Left ventricle myocardium inferior (tissue), 1 donor: ENCODE measurements around the gene SPATA31D3. TPM values are rescaled to one million over a fixed set of nuclear protein-coding genes. Genes with fewer than 3 reads are reported as not detected.
"Not testable (repeated sequence)": the region's sequence is repeated elsewhere in the genome, so short reads cannot be mapped to it uniquely, and the experiment has no call there.

Source experiments
- DNase-seq: peaks from one replicate; pipeline ENCODE4 v3.0.0-alpha.2; 2020
- H3K27ac ChIP-seq: fragments of 200-600 bp; replicated peaks from 2 replicates; pipeline ENCODE4 v1.8.0; 2021
- H3K27me3 ChIP-seq: fragments of 200-600 bp; 2 replicates; pipeline ENCODE4 v1.8.0; 2021; ENCODE audit warnings: low read depth
- H3K36me3 ChIP-seq: fragments of 200-600 bp; 2 replicates; pipeline ENCODE4 v1.8.0; 2021
- H3K4me1 ChIP-seq: fragments of 200-600 bp; 2 replicates; pipeline ENCODE4 v1.8.0; 2021
- H3K4me3 ChIP-seq: fragments of 200-600 bp; 2 replicates; pipeline ENCODE4 v1.8.0; 2021; ENCODE audit warnings: mild to moderate bottlenecking, moderate library complexity
- H3K9me3 ChIP-seq: fragments of 200-600 bp; replicated peaks from 2 replicates; pipeline ENCODE4 v1.8.0; 2021
- intact Hi-C: fragments of 100-400 bp; cut with micrococcal nuclease; formaldehyde crosslinking; loops from one replicate; pipeline ENCODE4 v1.11.0; 2022
- total RNA-seq: library from RNA; stranded (reverse); fragmentation: NEBNext Ultra II Directional; extraction: Animal tissue kit (Norgen Biotek cat#: 25700); gene quantifications from one replicate; pipeline ENCODE4 v1.2.1, GENCODE V29; 2021
- TF ChIP-seq, protein P1 (sequence below): fragments of 200-600 bp; IDR thresholded peaks from 2 replicates; pipeline ENCODE4 v1.8.0; 2021; ENCODE audit warnings: antibody characterized with exemption, mild to moderate bottlenecking, borderline replicate concordance
- donor health status: DM: no; HTN: yes; CAD: no; lungs with severe emphysema.

Gene SPATA31D3
- total RNA-seq, 1 donor from 2014 or later, result not detected

DNA sequence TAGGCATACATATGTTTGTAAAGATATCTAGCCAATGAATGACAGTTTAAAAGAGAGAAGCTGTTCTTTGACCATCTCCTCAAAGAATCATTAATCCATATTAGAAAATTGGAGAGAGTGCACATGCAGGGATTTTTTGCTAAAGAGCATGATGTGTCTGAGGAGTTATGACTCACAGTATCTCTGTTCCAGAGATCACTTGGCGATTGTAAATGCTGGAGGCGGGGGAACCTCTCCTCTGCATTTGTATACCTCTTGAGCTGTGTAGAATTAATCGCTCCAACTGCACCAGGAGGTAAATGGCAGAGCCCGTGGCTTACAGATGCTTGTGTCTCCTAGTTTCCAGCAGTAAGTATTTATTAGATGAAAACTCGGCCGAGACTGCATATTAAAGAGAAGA, 41.6 kb downstream of the SPATA31D3 start:
- H3K4me3 ChIP-seq, result no peak overlapping the region
- H3K27me3 ChIP-seq, result peaks cover 10% of the 10 kb centered on the region
- H3K9me3 ChIP-seq, result no peaks in the 10 kb centered on the region
- H3K27ac ChIP-seq, result no peak overlapping the region
- H3K4me1 ChIP-seq, result no peaks in the 10 kb centered on the region
- TF ChIP-seq, protein P1, sequence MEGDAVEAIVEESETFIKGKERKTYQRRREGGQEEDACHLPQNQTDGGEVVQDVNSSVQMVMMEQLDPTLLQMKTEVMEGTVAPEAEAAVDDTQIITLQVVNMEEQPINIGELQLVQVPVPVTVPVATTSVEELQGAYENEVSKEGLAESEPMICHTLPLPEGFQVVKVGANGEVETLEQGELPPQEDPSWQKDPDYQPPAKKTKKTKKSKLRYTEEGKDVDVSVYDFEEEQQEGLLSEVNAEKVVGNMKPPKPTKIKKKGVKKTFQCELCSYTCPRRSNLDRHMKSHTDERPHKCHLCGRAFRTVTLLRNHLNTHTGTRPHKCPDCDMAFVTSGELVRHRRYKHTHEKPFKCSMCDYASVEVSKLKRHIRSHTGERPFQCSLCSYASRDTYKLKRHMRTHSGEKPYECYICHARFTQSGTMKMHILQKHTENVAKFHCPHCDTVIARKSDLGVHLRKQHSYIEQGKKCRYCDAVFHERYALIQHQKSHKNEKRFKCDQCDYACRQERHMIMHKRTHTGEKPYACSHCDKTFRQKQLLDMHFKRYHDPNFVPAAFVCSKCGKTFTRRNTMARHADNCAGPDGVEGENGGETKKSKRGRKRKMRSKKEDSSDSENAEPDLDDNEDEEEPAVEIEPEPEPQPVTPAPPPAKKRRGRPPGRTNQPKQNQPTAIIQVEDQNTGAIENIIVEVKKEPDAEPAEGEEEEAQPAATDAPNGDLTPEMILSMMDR, result no peak
- H3K36me3 ChIP-seq, result no peaks in the 10 kb centered on the region
- intact Hi-C loops, result no loop called here
- DNase-seq, result no peak

- Histone ChIP-seq H3K36me3 (no peaks in the 10 kb centered on the region), H3K4me1 (no peaks in the 10 kb centered on the region), H3K27me3 (peaks cover 16% of the 10 kb centered on the region), H3K27ac (no peak overlapping the region), H3K9me3 (no peaks in the 10 kb centered on the region), H3K4me3 (no peak overlapping the region)
- TF ChIP-seq, protein P1, result no peak
- DNase-seq, result no peak
- intact Hi-C loops, result no loop called here
Measured at GRCh38 chr9:81986051-81986450, 42.8 kb downstream of the SPATA31D3 start.

GRCh38 chr9:81988472-81988871, 45.2 kb downstream of the SPATA31D3 start, which contains the start of gene SPATA31D1:
Gene SPATA31D1, plus strand, starts transcription at chr9:81988772. Its CDS starts 47 bp downstream, at chr9:81988819.
- H3K9me3 ChIP-seq, H3K4me1 ChIP-seq, DNase-seq, H3K36me3 ChIP-seq, H3K27ac ChIP-seq, intact Hi-C loops, H3K4me3 ChIP-seq: not testable (repeated sequence)
- H3K27me3 ChIP-seq, result peaks cover 21% of the 10 kb centered on the region

GRCh38 chr9:81989700-81990099, 46.4 kb downstream of the SPATA31D3 start:
- TF ChIP-seq, protein P1, result no peak
- Histone ChIP-seq H3K4me3 (no peak overlapping the region), H3K27me3 (peaks cover 24% of the 10 kb centered on the region), H3K4me1 (no peaks in the 10 kb centered on the region), H3K9me3 (no peaks in the 10 kb centered on the region), H3K27ac (no peak overlapping the region), H3K36me3 (no peaks in the 10 kb centered on the region)
- DNase-seq, result no peak
- intact Hi-C loops, result no loop called here

DNA sequence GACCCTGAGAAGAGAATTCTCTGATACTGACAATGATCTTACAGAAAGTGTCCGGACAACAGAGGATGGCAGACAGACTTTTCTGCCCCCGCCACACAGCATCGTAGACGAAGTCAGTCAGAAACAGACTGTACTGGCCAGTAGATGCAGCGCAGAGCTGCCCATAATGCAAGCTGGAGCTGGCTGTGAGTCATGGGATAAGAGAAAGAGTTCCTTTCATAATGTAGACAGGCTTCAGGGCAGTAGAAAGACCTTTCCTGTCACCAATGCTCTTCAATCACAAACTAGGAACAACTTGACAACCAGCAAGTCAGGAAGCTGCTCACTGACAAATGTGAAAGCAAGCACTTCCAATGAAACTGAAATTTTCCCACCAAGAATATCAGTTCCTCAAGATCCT, 50.4 kb downstream of the SPATA31D3 start:
- intact Hi-C loops, result no loop called here
- TF ChIP-seq, protein P1, result no peak

More for the DNA sequence above, 50.4 kb downstream of the SPATA31D3 start:
- no peaks in the 10 kb centered on the region for H3K4me1 ChIP-seq
- no peak overlapping the region for H3K4me3 ChIP-seq
- peaks cover 19% of the 10 kb centered on the region for H3K27me3 ChIP-seq
- DNase-seq, result no peak
- H3K36me3 ChIP-seq, result no peaks in the 10 kb centered on the region
- no peaks in the 10 kb centered on the region for H3K9me3 ChIP-seq
- H3K27ac ChIP-seq, result no peak overlapping the region

Other genes with a start within 250 kb of the SPATA31D3 start
- gene SPATA31D4, start 15.1 kb upstream of the SPATA31D3 start, total RNA-seq, result not detected
- gene SPATA31D1, start 45.3 kb downstream of the SPATA31D3 start, total RNA-seq, result not detected